GM18858 (cell line): ENCODE measurements around the gene SLC45A1.

Experiments used
- ATAC-seq: cut with Tn5 transposase; IDR thresholded peaks from one replicate; pipeline ENCODE4 v1.9.1; 2021; ENCODE audit not compliant: unreplicated experiment

SLC45A1 gene

DNA sequence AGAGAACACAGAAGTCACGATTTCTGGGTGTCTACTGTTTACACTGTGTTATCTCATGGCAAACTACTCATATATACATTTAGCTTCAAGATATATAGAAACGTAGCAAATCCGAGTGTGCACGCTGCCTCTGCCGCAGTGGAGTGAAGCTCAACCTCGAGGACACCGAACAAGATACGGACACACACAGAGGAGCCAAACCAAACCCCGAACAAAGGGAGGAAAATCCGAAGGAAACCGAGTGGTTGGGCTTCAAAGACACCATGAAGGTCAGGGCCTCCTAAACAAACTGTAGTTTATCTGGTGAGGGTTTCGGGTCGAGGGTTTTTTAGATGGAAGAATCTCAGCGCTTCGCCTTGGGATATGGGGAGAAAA lies 34.5 kb downstream of the SLC45A1 start:
- ATAC-seq: no peak

DNA sequence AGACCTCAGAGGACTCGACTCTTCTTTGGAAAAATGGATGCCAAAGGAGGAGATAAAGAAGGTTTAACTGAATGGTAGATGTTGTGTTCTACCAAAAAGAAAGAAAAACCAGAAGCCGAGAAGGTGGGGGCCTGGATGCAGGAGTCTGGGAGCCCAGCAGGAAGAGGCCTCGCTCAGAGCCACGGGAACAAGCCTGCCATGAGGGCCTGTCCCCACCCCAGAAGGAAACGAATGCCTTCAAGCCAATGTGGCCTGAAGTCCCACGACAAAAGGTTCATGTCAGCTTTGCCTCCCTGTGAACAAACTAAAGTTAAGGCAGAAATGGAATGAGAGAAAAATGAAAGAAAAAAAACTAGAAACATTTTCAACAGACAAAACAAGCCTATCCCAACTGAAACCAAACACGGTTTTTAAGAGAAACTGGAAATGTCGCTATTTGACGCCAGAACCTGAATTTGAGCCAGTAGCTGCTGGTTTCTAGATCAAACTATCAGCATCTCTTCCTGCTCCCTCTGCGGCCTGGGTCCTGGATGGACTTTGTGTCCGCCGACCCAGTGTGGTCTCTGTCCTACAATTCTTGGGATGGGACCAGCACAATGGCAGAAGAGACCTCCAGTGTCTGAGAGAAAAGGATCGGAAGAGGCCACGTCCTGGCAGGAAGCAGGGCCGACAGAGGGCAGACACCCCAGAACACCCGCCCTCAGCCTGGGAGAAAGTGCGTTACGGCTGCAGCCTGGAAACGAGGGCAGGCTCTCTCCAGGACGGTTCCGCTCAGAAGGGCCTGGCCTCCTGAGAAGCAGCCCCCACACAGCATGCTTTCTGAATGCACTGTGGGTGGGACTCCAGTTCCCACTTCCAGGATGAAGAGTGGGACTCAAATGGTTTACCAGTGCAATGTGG lies 35.2 kb downstream of the SLC45A1 start:
- ATAC-seq: no peak

DNA sequence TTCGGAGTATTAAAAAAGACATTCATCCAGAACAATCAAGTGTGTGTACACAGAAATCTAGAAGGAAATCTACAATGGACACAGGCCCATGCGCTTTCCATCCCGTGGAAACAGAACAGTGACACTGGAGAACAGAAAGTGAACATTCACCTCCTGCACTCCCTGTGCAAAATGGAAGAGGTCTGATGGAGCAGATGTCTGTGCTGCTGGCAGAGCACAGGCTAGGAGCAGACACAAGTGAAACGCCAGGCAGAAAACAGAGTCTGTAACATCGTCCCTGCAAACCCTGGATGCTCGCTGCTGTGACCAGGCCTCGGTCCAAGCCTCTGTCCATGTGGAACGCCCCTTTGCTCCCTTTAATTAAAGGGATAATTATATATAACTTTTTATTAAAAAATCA lies 36.1 kb downstream of the SLC45A1 start:
- no peak for ATAC-seq

DNA sequence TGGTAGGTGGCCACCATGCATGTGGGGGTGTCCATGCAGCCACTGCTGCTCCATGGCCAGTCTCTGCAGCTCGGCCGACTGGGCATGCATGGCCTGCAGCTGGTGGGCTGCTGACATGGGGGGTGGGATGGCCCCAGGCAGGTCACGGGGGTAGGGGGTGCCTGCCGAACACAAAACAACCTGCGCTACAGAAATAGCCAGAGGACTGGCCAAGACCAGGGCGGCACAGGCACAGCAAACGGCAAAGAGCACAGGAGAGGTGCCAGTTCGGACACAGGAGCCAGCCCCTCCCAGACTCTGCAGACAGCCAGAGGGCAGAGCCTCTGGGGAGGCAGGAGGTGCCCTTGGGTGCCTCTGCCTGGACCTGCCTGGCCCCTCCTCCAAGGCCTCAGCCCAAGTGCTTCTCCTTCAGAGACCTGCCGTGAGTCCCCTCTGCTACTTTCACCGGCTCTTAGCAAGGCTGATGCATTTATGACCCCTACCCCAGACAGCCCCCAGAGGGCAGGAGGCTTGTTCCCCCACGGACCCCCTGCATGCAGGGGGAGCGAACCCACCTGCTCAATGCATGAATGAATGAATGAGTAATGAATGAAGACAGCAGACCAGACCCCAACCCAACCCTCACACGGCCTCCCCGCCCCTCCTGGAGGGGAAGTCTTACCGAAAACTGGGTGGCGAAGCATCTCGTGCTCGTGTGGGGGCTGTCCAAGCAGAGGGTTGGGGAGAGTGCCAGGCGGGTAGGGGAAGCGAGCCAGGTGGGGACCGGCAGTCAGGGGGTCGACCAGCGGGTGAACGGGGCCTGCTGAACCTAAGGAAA lies 37.7 kb downstream of the SLC45A1 start:
- ATAC-seq: no peak

DNA sequence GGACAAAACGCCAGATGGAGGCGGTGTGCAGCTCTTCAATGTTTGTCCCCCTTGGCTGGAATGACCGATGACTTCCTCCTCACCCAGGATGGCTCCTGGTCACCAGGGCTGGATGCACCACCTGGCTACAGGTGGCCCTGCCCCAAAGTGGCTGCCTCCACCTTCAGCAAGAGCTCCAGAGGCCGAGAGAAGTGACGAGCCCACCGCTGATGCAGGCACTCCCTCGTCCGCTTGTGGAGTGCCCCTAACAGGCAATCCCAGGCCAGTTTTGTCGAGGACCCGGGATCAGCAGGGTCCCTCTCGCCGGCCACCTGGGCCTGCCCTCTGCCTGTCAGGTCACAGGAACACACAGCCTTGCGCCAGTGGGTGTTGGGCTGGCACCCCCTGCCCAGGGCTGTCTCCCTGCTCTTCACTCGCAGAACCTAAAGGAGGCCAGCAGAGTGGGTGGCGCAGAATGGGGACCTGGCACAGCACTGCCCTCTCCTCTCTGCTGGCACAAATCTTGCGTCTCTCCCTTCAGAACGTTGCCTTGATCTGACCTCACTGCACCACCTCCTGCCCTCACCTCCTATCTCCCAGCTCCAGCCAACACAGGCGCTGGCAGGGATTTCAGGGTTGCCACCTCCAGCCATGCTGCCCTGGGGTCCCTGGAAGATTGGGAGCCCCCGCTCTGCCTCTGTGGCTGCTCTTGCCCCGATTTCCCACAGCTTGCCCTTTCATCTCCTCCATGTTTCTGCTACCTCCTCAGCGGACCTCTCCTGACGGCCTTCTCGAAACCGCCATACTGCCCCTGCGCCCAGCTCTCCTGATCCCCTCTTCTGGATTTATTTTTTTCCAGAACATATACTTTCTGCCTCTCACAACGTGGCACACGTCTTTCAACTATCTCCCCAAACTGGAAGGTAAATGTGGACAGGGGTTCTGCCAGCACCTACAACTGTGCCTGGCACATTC lies 38.6 kb downstream of the SLC45A1 start:
- ATAC-seq: no peak

DNA sequence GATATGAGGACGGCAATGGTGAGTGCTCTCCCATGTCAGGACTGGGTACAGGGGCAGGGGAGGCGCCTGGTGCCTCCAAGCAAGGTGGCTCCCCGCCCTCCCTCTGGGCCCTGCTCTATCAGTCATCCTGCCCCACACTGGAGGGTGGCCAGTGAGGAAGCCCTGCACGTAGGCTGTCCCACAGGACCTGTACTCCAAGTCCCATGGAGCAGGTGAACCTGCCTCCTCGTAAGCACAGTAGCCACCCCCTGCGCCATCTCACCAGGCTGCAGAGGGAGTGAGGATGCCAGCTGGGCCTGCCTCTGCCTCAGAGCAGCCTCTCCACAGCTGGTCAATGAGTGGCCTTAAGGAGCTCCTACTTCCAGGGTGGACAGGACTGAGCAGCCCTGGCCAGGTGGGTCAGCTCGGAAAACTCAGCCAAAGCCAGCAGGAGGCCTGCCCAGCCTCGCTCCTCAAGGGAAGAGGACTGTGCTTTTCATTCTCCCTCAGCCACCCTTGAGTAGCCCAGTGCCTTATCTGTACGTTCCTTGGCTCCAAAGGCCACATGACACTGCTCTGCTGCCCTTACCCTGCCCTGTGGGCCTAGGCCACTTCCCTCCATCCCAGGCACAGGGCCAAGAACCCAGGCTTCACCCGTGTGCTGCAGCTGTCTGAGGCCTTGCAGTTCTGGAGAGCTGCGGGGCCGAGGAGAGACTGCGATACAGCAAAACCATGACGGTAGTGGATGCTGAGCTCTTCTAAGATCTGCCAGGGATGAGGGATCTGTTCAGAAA lies 39.6 kb downstream of the SLC45A1 start:
- ATAC-seq: no peak

DNA sequence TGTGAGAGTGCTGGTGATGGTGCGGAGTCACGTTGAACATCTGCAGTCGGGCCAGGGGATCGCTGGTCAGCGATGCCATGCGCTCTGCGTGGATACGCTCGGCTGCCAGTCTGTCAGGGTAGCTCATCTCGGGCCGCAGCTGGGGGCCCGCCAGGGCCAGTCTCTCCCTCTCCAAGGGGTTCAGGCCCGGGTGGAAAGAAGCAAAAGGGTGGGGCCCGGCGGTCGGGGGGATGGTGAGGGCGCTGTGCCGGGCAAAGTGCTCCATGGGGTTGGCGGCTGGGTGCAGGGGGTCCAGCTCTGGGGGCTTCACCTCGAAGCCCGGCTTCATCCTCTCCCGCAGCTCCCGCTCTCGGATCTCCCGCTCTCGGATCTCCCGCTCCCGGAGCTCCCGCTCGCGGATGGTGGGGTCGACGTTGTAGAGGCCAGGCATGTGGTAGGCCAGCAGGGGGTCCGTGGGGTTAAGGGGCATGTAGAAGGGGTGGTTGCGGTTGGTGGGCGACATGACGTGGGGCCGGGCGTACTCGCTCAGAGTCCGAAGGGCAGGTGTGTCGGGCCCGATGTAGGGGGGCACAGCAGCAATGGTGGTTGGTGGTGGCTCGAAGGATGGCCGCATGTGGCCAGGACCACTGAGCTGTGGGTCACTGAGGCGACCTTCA lies 40.5 kb downstream of the SLC45A1 start:
- no peak for ATAC-seq

DNA sequence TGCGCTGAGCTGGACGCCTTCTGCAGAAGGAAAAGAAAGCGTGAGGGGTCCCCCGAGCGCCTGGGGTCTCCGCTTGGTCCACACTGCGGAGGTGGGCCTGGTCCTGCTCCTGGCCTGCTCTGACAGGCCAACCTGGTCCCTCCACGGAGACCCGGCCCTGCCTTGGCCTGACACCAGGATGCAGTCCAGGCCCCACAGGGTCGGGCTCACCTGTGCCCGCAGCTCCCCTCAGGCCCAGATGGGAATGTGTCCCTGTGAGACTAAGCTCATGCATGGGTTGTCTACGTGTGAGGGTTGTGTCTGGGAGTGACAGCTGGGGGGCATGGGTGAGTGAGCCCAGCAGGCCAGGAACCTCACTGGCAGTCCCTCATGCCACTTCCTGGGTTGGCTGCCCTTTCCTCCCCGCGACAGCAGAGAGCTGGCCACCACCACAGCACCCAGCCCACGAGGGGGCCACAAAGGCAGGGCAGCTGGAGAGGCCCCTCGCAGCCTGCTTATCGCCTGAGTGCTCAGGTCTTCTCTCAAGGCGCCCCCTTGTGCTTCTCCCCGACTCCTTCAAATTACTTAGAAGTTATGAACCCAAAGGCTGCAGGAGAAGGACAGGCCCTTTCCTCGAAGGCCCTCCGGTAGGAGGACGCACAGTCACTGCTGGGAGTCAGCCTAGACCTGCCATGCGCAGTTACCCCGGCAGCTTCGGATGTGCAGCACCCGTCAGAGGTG lies 41.1 kb downstream of the SLC45A1 start:
- no peak for ATAC-seq

DNA sequence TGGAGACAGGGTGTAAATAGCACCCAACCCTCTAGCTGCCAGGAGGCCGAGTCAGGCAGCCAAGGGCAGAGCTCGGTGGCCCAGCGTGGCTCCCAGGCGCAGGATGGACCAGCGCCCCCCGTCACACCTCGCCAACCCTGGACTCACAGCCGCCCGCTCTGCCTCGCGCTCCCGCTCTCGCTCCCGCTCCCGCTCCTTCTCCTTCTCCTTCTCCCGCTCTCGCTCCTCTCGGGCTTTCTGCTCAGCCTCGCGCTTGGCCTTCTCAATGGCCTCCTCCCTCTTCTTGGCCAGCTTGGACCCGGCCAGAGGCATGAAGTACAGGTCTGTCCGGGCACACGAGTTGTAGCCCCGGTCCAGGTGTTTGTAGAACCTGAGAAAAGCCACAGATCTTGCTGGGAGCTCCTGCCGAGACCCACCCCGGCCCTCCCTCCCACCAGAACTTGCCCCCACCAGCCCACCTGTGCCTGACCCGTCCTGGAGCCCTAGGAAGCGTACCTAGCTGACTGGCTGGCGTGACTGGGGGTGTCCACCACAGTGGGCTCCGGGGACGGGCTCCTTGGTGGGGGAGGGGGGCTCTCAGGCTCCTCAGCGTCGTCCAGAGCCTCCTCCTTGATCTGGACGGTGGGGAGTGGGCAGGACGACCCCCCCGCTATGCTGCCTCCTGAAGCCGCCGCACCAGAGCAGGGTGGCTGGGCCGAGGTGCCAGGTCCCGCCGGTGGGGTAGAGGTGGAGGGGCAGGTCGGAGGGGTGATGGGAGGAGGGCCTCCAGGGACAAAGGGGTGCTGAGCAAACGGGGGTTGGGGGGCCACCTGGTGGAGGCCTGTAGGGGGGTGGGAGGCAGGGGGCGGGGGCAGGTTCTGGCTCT lies 41.9 kb downstream of the SLC45A1 start:
- no peak for ATAC-seq

DNA sequence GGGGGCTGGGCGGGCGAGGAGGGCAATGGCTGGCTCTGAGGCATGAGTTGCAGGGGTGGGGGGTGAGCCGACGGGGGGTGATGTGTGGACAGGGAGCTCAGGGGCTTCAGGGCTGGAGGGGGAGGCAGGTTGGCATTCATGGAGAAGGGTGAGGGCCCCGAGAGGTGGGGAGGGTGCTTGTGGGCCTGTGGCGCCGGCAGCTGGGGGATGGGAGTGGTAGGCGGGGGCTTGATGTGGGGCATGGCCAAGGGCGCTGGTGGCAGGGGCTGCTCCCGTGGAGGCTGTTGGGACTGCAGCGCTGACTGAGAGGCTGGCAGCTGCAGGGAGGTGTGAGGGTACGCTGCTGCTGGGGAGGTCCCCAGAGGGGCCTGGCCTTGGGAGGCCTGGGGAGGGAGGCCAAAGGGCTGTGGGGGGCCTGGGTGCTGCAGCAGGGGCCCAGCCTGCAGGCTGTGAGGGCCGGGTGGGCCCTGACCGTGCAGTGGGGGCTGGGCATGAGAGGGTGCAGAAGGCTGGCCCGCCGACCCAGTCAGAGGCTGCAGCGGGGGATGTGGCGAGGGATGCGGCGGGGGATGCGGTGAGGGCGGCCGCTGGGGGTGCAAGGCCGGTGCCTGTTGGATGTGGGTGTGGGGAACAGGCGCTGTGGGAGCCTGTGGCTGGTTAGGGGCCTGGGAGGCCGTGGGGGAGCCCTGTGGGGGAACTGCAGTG lies 42.7 kb downstream of the SLC45A1 start:
- ATAC-seq: no peak

DNA sequence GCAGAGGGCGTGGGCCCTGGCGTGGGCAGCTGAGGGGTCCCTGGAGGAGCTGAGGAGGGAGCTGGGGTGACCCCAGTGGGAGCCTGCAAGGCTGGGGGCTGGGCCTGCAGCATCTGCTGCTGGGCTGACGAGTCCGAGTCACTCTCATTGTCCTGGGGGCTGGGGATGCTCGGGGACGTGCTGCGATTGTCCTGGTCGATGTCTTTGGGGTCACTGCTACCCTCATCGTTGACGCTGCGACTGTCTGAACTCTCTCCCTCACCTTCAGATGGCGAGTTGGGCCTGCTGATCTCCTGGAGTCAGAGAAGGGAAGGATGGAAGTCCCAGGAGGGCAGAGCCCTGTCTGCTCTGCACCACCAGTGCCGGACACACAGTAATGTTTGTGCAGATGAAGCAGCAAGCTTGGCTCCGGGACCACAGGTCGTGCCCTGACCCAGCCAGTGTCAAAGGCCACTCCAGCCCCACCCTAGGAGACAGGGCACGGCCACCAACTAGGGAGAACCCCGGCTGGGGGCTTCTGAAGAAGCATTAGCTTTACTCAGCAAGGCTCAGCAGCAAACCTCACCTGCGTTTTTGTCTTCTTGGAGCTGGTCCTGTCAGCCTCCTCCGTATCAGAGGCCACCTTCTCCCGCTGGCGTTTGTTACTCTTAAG lies 43.4 kb downstream of the SLC45A1 start:
- no peak for ATAC-seq

DNA sequence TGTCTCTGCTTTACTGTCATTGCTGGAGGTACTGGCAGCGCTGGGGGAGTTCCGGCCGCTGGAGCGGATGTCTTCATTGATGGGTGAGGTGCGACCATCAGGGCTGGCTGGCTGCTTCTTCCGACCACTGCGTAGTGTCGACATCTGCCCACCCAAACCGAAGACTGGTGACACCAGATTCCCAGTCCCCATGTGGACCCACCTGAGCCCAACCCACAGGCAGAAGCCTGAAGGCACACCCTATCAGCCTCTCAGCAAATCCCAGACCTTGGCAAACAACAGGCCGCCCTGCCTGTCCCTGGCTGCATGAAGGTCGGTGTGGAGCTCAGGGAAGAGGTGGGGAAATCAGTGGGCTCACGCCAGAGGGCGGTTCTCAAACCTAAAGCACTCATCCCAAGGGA lies 44.8 kb downstream of the SLC45A1 start:
- no peak for ATAC-seq

DNA sequence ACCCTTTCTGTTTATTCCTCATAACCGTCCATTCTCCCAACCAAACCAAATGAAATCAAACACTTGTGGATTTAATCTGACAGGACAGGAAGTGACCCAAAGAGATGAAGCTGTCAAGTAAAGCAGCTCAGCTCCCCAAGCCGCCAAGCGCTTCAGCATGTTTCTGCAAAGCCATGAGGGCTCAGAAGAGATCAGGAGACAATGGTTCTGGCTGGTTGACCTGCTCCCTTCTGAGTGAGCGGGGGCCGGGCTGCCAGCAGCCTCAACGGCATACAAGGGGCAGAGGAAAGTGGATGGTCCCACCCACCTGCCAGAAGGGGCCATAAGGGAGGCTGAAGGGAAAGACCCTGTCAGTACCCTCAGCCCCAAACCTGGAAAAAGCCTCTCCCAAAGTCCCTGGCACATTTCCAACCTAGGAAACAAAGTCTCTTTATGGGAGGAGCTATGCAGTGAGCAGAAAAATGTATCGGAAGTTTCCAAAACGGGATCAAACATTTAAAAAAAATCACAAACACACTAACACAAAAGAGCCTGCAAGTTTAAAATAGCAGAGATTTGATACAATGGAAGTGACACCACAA lies 45.4 kb downstream of the SLC45A1 start:
- no peak for ATAC-seq

DNA sequence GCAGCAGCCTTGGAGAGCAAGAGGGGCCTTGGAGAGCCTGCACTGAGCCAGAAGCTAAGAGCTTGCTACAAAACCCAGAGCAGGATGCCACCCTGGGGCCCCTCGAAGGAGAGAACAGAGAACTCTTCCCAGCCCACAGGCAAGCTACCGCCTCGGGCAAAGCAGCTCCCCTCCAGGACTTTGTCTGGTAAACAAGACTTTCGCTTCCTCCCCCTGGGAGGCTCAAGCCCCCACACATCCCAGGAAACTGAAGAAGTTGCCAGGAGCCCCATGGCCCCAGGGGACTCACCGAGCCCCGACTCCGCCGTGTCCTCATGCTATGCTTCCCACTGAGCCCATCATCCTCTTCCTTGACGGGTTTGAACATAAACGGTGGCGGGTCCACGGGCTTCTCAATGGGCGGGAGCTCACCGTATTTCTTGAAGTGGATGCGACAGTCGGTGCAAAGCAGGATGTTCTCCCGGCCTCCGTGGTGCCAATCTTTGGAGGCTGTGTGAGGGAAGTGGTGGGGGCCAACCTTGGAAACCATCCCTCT lies 45.9 kb downstream of the SLC45A1 start:
- no peak for ATAC-seq

DNA sequence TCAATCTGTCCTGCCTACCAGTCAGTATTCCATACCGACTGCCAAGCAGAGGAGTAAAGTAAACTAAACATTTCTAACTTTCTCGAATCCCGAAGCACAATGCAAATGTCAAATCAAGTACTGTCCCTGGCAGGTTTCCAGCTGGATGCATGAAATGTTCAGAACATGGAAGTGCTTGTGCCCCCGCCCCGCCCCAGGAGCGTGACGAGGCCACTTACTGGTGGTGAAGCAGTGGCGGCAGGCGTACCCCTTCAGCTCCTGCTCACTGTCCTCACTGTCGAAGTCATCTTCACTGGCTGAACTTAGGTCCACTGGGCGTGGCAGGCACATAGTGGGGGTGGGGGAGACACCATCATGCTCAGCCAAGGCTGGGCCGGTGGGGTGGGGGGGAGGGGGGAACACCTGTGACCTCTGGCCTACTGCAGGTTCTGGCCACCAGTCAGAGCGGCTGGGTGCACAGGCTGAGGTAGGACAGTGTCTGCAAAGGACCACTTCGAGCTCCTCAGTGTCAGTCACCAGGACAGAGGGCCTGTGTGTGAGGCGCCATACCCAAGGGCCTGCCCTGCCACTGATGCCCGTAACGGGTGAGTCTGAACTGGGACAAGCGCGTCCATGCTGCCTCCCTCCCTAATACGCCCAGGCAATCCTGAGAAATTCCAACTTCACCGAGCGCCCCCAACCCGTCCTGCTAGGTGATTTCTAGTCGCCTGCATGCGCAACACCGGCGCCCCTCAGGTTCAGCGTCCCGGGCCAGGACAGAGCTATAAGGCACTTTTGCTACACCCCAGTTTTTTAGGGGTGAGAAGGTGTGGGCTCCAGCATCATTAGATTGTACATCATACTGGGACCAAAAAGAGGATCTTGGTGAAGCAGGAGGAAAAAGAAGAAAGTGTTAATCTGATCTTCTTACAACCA lies 46.9 kb downstream of the SLC45A1 start:
- ATAC-seq: no peak
